IMR-90 (cell line): ENCODE data around the gene SEZ6L. TPM values are rescaled to one million over a fixed set of nuclear protein-coding genes. Genes with fewer than 3 reads are reported as not detected.

Source experiments
- ATAC-seq: fragments of 200-7000 bp; cut with Tn5 transposase; 2 replicates; pipeline ENCODE4 v1.9.1; 2020; ENCODE audit warnings: low read depth, mild to moderate bottlenecking, moderate library complexity
- BruUV-seq: library from RNA; stranded (reverse); fragments of 400-500 nt; replicated peaks from 2 replicates; lab custom pipeline; 2021; lab: Mats Ljungman, UMichigan
- CTCF ChIA-PET: fragments of 300-600 bp; formaldehyde crosslinking; extraction: SDS; loops from one replicate; lab custom pipeline; 2021; ENCODE audit warnings: antibody characterized with exemption; lab: Yijun Ruan, JAX
- POLR2A ChIA-PET: fragments of 300-600 bp; sonication (Branson Sonifier 250); formaldehyde crosslinking; loops from one replicate; lab custom pipeline; 2022; ENCODE audit warnings: antibody characterized with exemption; ENCODE audit not compliant: unreplicated experiment; lab: Charles Lee
- DNase-seq: peaks from one replicate; pipeline ENCODE4 v3.0.0; 2013
- H2AFZ ChIP-seq: replicated peaks from 2 replicates; pipeline ENCODE3; 2013; ENCODE audit warnings: low read length, mild to moderate bottlenecking; ENCODE audit not compliant: poor library complexity
- H2AK5ac ChIP-seq: 2 replicates; pipeline ENCODE4 v1.6.1; 2013; ENCODE audit warnings: low read depth, low read length, inconsistent platforms
- H2AK9ac ChIP-seq: replicated peaks from 2 replicates; pipeline ENCODE3; 2013; ENCODE audit warnings: mild to moderate bottlenecking, low read depth, low read length, moderate library complexity; ENCODE audit not compliant: poor library complexity
- H2BK120ac ChIP-seq: 2 replicates; pipeline ENCODE4 v1.6.1; 2013; ENCODE audit warnings: low read depth, low read length, inconsistent platforms
- H2BK15ac ChIP-seq: 3 replicates; pipeline ENCODE4 v1.6.1; 2013; ENCODE audit warnings: low read depth, low read length, inconsistent platforms
- H2BK20ac ChIP-seq: 2 replicates; pipeline ENCODE4 v1.6.1; 2013; ENCODE audit warnings: low read depth, mild to moderate bottlenecking, inconsistent platforms, low read length, moderate library complexity
- H2BK5ac ChIP-seq: 2 replicates; pipeline ENCODE4 v1.6.1; 2013; ENCODE audit warnings: mild to moderate bottlenecking, low read depth, low read length, inconsistent platforms; ENCODE audit not compliant: poor library complexity, severe bottlenecking
- H3K14ac ChIP-seq: replicated peaks from 2 replicates; pipeline ENCODE4 v1.6.1; 2013; ENCODE audit warnings: low read depth, low read length, inconsistent platforms
- H3K18ac ChIP-seq: 2 replicates; pipeline ENCODE4 v1.6.1; 2013; ENCODE audit warnings: low read depth, low read length, control low read depth
- H3K23ac ChIP-seq: 2 replicates; pipeline ENCODE4 v1.6.1; 2013; ENCODE audit warnings: low read depth, low read length, inconsistent platforms
- H3K27ac ChIP-seq: 2 replicates; pipeline ENCODE4 v1.5.1; 2013; ENCODE audit warnings: mild to moderate bottlenecking, control low read depth, low read length; ENCODE audit not compliant: insufficient read depth
- H3K27me3 ChIP-seq: 2 replicates; pipeline ENCODE4 v1.6.1; 2013; ENCODE audit warnings: low read length; ENCODE audit not compliant: control insufficient read depth, insufficient read depth
- H3K36me3 ChIP-seq: 2 replicates; pipeline ENCODE4 v1.6.1; 2013; ENCODE audit warnings: low read length, mixed read lengths; ENCODE audit not compliant: control insufficient read depth, insufficient read depth
- H3K4ac ChIP-seq: 2 replicates; pipeline ENCODE4 v1.6.1; 2013; ENCODE audit warnings: low read depth, low read length, inconsistent platforms
- H3K4me1 ChIP-seq: 2 replicates; pipeline ENCODE4 v1.6.1; 2013; ENCODE audit warnings: low read length, mixed read lengths; ENCODE audit not compliant: control insufficient read depth, insufficient read depth
- H3K4me2 ChIP-seq: 2 replicates; pipeline ENCODE4 v1.6.1; 2013; ENCODE audit warnings: low read depth, mild to moderate bottlenecking, control low read depth, low read length, moderate library complexity
- H3K4me3 ChIP-seq: 2 replicates; pipeline ENCODE4 v1.5.1; 2013; ENCODE audit warnings: low read depth, mild to moderate bottlenecking, control low read depth, low read length, moderate library complexity; ENCODE audit not compliant: insufficient read depth
- H3K56ac ChIP-seq: 2 replicates; pipeline ENCODE4 v1.6.1; 2013; ENCODE audit warnings: low read length, inconsistent platforms; ENCODE audit not compliant: insufficient read depth; ENCODE audit errors: extremely low read depth
- H3K79me1 ChIP-seq, 2 experiments: 2 replicates each; pipeline ENCODE4 v1.6.1; 2013; ENCODE audit warnings: low read length in 2 of 2, inconsistent platforms in 1 of 2, low read depth in 1 of 2
- H3K9ac ChIP-seq: 2 replicates; pipeline ENCODE4 v1.6.1; 2013; ENCODE audit warnings: low read depth, low read length, control low read depth
- H3K9me1 ChIP-seq: 2 replicates; pipeline ENCODE4 v1.6.1; 2013; ENCODE audit warnings: low read length, inconsistent platforms; ENCODE audit not compliant: insufficient read depth
- H3K9me3 ChIP-seq: 2 replicates; pipeline ENCODE4 v1.6.1; 2013; ENCODE audit warnings: low read length; ENCODE audit not compliant: control insufficient read depth, insufficient read depth
- H4K20me1 ChIP-seq: 2 replicates; pipeline ENCODE4 v1.6.1; 2013; ENCODE audit warnings: low read length, inconsistent platforms; ENCODE audit not compliant: insufficient read depth
- H4K5ac ChIP-seq: 2 replicates; pipeline ENCODE4 v1.6.1; 2013; ENCODE audit warnings: mild to moderate bottlenecking, low read depth, low read length, control low read depth
- H4K8ac ChIP-seq, 2 experiments: 2 replicates each; pipeline ENCODE4 v1.6.1; 2013; ENCODE audit warnings: low read depth in 2 of 2, low read length in 2 of 2, control low read depth in 1 of 2, inconsistent platforms in 1 of 2
- H4K91ac ChIP-seq: 2 replicates; pipeline ENCODE4 v1.6.1; 2013; ENCODE audit warnings: low read depth, low read length, inconsistent platforms; ENCODE audit not compliant: insufficient read depth
- WGBS, 2 experiments: methylation state at CpG; one replicate each; pipeline versions ENCODE4 v1.1.5 to v1.1.7; 2013; ENCODE audit warnings: missing lambda C conversion rate in 2 of 2; ENCODE audit not compliant: insufficient read length in 1 of 2; ENCODE audit errors: extremely low coverage in 2 of 2; 5-methylcytosine and 5-hydroxymethylcytosine counted together
- dilution Hi-C: fragments of 300-500 bp; cut with HindIII; formaldehyde crosslinking; loops from one replicate; pipeline ENCODE4 v1.14.3; 2018; ENCODE audit warnings: low sequenced_read_pairs; ENCODE audit not compliant: unreplicated experiment
- in situ Hi-C: fragments of 300-500 bp; cut with MboI; formaldehyde crosslinking; loops from 3 replicates; pipeline ENCODE4 v1.14.3; 2019; ENCODE audit warnings: low sequenced_read_pairs, inconsistent platforms, mixed read lengths
- intact Hi-C: fragments of 100-400 bp; cut with micrococcal nuclease; formaldehyde crosslinking; loops from 2 replicates; pipeline ENCODE4 v1.10.0; 2022
- polyA plus RNA-seq, 3 experiments: library from polyadenylated mRNA; depleted of rRNA; stranded (reverse); fragments of >200 nt; gene quantifications; 2 replicates each; pipeline ENCODE4 v1.2.3, GENCODE V29; 2012; ENCODE audit warnings: low replicate concordance in 1 of 3
- total RNA-seq: library from RNA; depleted of rRNA; stranded (reverse); fragments of >200 nt; gene quantifications from 2 replicates; pipeline ENCODE4 v1.2.3, GENCODE V29; 2012
- TF ChIP-seq, protein P1 (sequence below): fragments of 150-350 bp; IDR thresholded peaks from 2 replicates; pipeline ENCODE4 v1.6.1; 2017; ENCODE audit warnings: mild to moderate bottlenecking, antibody characterized with exemption, low read length, low read depth

SEZ6L gene
- total and polyA plus RNA-seq, 2 of the 4 experiments (the other 2 are of a cell fraction) = not detected

- no peak overlapping the region for H2BK5ac ChIP-seq
- no peak overlapping the region for H3K18ac ChIP-seq
- H2BK20ac ChIP-seq = no peak overlapping the region
- dilution Hi-C loops (no loop called here), in situ Hi-C loops (loop anchor here (25.0 kb wide), 1 partner anchor 877 kb away; no protein-coding TSS in a partner anchor), intact Hi-C loops (loop anchor here (10.0 kb wide), 1 partner anchor 875 kb away; no protein-coding TSS in a partner anchor)
- H2BK120ac ChIP-seq = no peak overlapping the region
- H2AFZ ChIP-seq = no peak overlapping the region
- no CpG with 5 or more reads among the region's 6 CpGs for WGBS, 2 experiments
- TF ChIP-seq, protein P1, sequence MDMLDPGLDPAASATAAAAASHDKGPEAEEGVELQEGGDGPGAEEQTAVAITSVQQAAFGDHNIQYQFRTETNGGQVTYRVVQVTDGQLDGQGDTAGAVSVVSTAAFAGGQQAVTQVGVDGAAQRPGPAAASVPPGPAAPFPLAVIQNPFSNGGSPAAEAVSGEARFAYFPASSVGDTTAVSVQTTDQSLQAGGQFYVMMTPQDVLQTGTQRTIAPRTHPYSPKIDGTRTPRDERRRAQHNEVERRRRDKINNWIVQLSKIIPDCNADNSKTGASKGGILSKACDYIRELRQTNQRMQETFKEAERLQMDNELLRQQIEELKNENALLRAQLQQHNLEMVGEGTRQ = no peak
- POLR2A ChIA-PET = no interaction called here
- no peak overlapping the region for H4K8ac ChIP-seq
- H3K14ac ChIP-seq = no peak overlapping the region
- no peak overlapping the region for H2AK9ac ChIP-seq
- no peak overlapping the region for H4K5ac ChIP-seq
- DNase-seq (no peak), ATAC-seq (no peak)
- no peaks in the 10 kb centered on the region for H3K36me3 ChIP-seq
- H3K79me1 ChIP-seq = no peaks in the 10 kb centered on the region
- H2BK15ac ChIP-seq = no peak overlapping the region
- no peak overlapping the region for H3K23ac ChIP-seq
- no peaks in the 10 kb centered on the region for H3K9me3 ChIP-seq
- H3K4me1 ChIP-seq = no peaks in the 10 kb centered on the region
- CTCF ChIA-PET = no interaction called here
- H3K27me3 ChIP-seq = no peaks in the 10 kb centered on the region; the same call in 1 of the 2 replicates
- no peak overlapping the region for H4K91ac ChIP-seq
- BruUV-seq = no TSS peak
- no peak overlapping the region for H3K4me2 ChIP-seq
- no peak overlapping the region for H3K27ac ChIP-seq
- no peak overlapping the region for H3K4me3 ChIP-seq
- H3K9me1 ChIP-seq = no peaks in the 10 kb centered on the region
- H2AK5ac ChIP-seq = no peak overlapping the region
- no peaks in the 10 kb centered on the region for H4K20me1 ChIP-seq
- H3K56ac ChIP-seq = no peak overlapping the region
- H3K9ac ChIP-seq = no peak overlapping the region
- no peak overlapping the region for H3K4ac ChIP-seq
Measured at GRCh38 chr22:26339755-26340154, 170.5 kb downstream of the SEZ6L start.
